Measurements from ENCODE around the gene GNAS. TPM values are rescaled to one million over a fixed set of nuclear protein-coding genes. Genes with fewer than 3 reads are reported as not detected.
A peak's percentile ranks its signal among the peaks of the same experiment; 100 is the strongest.

GNAS gene
- total and polyA plus RNA-seq, 9 of the 15 experiments (the other 6 are each of a cell fraction or from before 2014, with no cell fraction given), result 128 to 648 (median 266) TPM

DNA sequence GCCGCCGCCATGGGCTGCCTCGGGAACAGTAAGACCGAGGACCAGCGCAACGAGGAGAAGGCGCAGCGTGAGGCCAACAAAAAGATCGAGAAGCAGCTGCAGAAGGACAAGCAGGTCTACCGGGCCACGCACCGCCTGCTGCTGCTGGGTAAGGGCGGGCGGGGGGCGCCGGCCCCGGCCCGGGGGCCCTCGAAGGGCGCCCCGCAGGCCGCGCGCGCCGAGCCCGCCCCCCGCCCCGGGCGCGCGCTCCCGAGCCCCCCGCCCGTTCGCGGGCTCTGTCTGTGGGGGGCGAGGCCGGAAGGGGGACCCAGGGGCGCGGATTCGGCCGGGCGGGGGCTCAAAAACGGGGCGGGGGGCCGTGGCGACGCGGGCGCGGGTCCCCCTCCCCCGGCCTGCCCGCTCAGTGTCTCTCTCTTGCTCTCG is 39.2 kb downstream of the GNAS start:
- Histone ChIP-seq H2AFZ (ENCODE audit: low read depth, low read length) (peak overlapping the region; percentile 48; the same call in 1 of the 2 replicates), H3K9me3 (replicated peaks; ENCODE audit: control insufficient read depth, insufficient read depth, low read depth, low read length) (no peaks in the 10 kb centered on the region), H3K27me3 (ENCODE audit: control insufficient read depth in 2 of 2, insufficient read depth in 2 of 2, low read length in 2 of 2) (no peaks in the 10 kb centered on the region), H4K20me1 (replicated peaks; ENCODE audit: control insufficient read depth, insufficient read depth, low read length) (no peaks in the 10 kb centered on the region; the same call in 1 of the 2 replicates), H3K79me2 (ENCODE audit: control insufficient read depth, insufficient read depth, low read length) (peaks cover 58% of the 10 kb centered on the region), H3K9ac (ENCODE audit: insufficient read depth in 1 of 2, low read depth in 2 of 2, low read length in 2 of 2) (peak overlapping the region; percentile 83 to 96), H3K4me2 (ENCODE audit: insufficient read depth, low read length) (peak overlapping the region; percentile 83; the same call in 1 of the 2 replicates), H3K27ac (ENCODE audit: extremely low read depth, low read depth, low read length) (peak overlapping the region; percentile 96), H3K4me3 (peak overlapping the region; percentile 92), H3K9me1 (ENCODE audit: control insufficient read depth, insufficient read depth, low read length) (no peaks in the 10 kb centered on the region), H3K4me1 (replicated peaks in 1 of 2; ENCODE audit: control insufficient read depth in 2 of 2, insufficient read depth in 2 of 2, low read length in 2 of 2) (peaks cover 13 to 23% of the 10 kb centered on the region in 2 experiments; a peak in 4 of 5 replicates), H3K36me3 (ENCODE audit: control insufficient read depth, insufficient read depth, low read length) (peaks cover 24% of the 10 kb centered on the region; the same call in 2 of the 3 replicates)
- intact Hi-C loops (cut with micrococcal nuclease), result loop anchor here (5.0 kb wide), 2 partner anchors 91 to 141 kb away; partner anchors contain the start of genes ATP5F1E and NELFCD
- no peak for FAIRE-seq
- no peak for ATAC-seq
- DNase-seq (ENCODE audit: extremely low read depth in 1 of 4, low spot score in 3 of 4), result peak; percentile 44 to 81 (median 72)
- ChIA-PET POLR2A (interaction anchor here (0.8 kb wide), 1 partner anchor 10 kb away, joined by 3 read pairs; no protein-coding TSS in a partner anchor), CTCF (ENCODE audit: low intra/inter-chr PET ratio) (no interaction called here)
- TF ChIP-seq NFIC (IDR thresholded peaks at IDR 0.05) (no peak), ZBTB7A (IDR thresholded peaks at IDR 0.05; ENCODE audit: borderline replicate concordance, control insufficient read depth, low read depth, low read length) (no peak), SNIP1 (IDR thresholded peaks at IDR 0.05; ENCODE audit: low read depth) (no peak), ZNF140 (CRISPR knock-in tag; IDR thresholded peaks at IDR 0.05) (no peak), PHF8 (IDR thresholded peaks at IDR 0.05; ENCODE audit: borderline replicate concordance, low read length) (peak; percentile 43; the same call in 1 of the 2 replicates), ZNF589 (CRISPR knock-in tag; IDR thresholded peaks at IDR 0.05; ENCODE audit: low read depth) (0 out of 2 replicates have a peak, but pooled peaks have one; percentile 34), ZC3H8 (IDR thresholded peaks at IDR 0.05) (no peak), RBFOX2 (IDR thresholded peaks at IDR 0.05; ENCODE audit: low read depth, low read length) (peak; percentile 44; the same call in 1 of the 2 replicates), NRF1 (conservative IDR thresholded peaks at IDR 0.05 in 1 of 2, IDR thresholded peaks at IDR 0.05 in 1 of 2) (no peak)
- WGBS (ENCODE audit: insufficient coverage, low coverage, missing lambda C conversion rate), result 1% methylated on average over 12 of the region's 55 CpGs
- BruUV-seq (replicated peaks), result no TSS peak
- in situ Hi-C loops (cut with MboI), result no loop called here
